IPS-15b (cell line): ENCODE results near the gene JAML.
A peak's percentile ranks its signal among the peaks of the same experiment; 100 is the strongest.

Experiments
- H3K27me3 ChIP-seq: one replicate; pipeline ENCODE4 v1.6.1; 2013; ENCODE audit warnings: low read length; ENCODE audit not compliant: control insufficient read depth, insufficient read depth
- H3K36me3 ChIP-seq: one replicate; pipeline ENCODE4 v1.6.1; 2013; ENCODE audit warnings: low read length; ENCODE audit not compliant: control insufficient read depth, insufficient read depth
- H3K4me1 ChIP-seq: one replicate; pipeline ENCODE4 v1.6.1; 2013; ENCODE audit warnings: mild to moderate bottlenecking, low read length; ENCODE audit not compliant: control insufficient read depth, insufficient read depth
- H3K4me3 ChIP-seq: one replicate; pipeline ENCODE4 v1.5.1; 2013; ENCODE audit warnings: low read depth, low read length
- H3K9ac ChIP-seq: one replicate; pipeline ENCODE4 v1.6.1; 2013; ENCODE audit warnings: low read depth, mild to moderate bottlenecking, low read length
- H3K9me3 ChIP-seq: one replicate; pipeline ENCODE4 v1.6.1; 2013; ENCODE audit warnings: mild to moderate bottlenecking, low read length; ENCODE audit not compliant: control insufficient read depth, insufficient read depth

JAML gene

DNA sequence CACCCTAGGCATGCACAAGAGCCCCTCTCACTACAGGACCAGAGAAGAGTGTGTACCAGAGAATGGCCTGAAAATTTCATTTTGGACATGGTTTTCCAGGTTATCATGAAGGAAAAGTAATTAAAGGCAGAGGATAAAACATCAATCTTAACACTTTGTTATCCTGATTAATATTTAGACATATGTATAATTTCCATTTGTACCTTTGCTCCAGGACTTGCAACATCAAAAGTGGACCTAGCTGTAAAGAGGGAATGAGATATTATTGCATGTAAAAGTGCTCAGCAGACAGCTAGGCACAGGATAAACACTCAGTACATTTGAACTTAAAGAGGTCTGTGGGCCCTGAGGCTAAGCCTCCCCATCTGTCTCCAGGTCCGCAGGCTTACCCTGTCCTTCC is 70.2 kb downstream of the JAML start:
- no peaks in the 10 kb centered on the region for H3K36me3 ChIP-seq
- no peaks in the 10 kb centered on the region for H3K9me3 ChIP-seq
- peaks cover 32% of the 10 kb centered on the region for H3K4me1 ChIP-seq
- H3K27me3 ChIP-seq = peaks cover 93% of the 10 kb centered on the region
- H3K9ac ChIP-seq = no peak overlapping the region
- peak overlapping the region; percentile 27 for H3K4me3 ChIP-seq

DNA sequence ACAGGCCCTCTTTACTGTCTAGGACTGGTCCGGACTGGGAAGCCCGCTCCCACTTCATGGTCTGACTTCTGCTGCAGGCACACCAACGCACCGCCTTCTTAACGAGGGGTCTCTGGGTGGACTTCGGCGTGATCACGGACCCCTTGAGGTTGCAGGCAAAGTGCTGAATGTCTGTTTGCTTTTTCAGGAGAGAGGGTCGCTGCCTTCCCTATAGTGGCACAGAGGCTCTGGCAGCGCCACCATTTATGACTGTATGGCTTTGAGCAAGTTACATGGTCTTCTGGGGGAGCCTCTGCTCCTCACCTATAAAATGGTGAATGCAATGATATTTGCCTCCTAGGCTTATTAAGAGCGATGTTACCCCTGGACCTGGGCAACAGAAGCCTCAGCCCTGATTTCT is 70.8 kb downstream of the JAML start:
- H3K4me3 ChIP-seq = peak overlapping the region; percentile 80
- peaks cover 93% of the 10 kb centered on the region for H3K27me3 ChIP-seq
- peaks cover 32% of the 10 kb centered on the region for H3K4me1 ChIP-seq
- H3K36me3 ChIP-seq = no peaks in the 10 kb centered on the region
- H3K9me3 ChIP-seq = no peaks in the 10 kb centered on the region
- H3K9ac ChIP-seq = no peak overlapping the region

DNA sequence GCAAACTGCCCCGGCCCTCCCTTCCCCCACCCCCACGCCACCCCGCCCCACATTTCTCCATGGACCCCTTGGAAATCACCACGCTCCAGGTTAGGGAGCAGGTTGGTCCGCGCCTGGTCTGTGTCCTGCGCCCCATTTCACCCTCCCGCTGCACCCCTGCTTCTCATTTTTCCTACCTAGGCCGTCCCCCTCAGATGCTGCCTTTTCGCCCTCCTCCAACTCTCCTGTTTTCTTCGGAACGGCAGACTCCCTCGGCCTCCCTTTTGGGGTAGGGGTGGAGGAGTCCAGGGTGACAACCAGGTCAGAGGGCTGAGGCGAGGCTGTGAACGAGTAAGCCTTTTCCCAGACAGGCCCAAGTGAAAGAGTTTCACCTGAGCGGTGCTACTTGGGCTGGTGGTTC is 71.3 kb downstream of the JAML start:
- H3K4me3 ChIP-seq = peak overlapping the region; percentile 80
- H3K9ac ChIP-seq = no peak overlapping the region
- peaks cover 93% of the 10 kb centered on the region for H3K27me3 ChIP-seq
- peaks cover 32% of the 10 kb centered on the region for H3K4me1 ChIP-seq
- no peaks in the 10 kb centered on the region for H3K9me3 ChIP-seq
- no peaks in the 10 kb centered on the region for H3K36me3 ChIP-seq

DNA sequence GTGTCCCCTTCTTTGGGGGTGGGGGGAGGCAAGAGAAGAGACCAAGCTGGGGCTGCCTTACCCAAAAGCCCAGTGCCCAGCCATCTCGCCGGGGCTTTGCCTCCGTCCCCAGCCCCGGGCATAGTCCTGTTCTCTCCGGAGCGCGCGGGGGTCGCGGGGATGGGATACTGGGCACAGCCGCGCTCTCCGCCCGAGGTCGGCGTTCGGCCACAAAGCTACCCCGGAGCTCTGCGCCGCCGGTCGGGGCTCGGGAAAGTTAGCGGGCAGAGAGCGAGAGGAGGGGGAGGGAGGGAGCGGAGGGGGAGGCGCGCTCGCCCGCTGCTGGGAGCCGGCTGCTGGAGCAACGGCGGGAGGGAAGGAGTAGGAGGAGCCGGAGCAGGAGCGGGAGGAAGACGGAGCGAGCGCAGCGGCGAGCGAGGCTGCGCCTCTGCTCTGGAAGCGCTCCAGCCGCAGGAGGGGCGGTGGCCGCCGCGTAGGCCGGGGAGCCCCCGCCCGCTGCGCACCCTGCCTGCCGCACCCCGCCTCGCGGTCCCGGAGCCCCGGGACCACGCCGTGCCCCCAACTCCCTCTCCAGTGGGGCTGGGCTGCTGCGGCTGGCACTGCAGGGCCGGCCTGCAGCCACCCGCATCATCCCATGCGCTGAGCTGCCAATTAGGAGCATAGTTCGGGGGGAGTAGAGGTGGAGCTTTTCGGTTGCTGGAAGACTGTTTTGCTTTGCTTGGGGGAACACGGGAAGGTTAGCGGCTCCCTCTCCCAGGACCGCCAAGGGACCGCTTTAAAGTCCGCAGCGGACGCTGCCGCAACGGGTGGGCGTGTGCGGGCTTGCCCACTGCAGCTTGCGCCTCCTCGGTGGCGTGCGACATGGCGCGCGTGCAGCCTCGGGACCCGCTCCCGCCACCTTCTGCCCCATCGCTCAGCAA is 72.0 kb downstream of the JAML start, which contains the start of gene SCN4B:
TSS of gene SCN4B (minus strand) at position 272 of the 920 bp plus-strand sequence. CDS start at position 122, 150 bp downstream.
- Histone ChIP-seq H3K4me1 (peaks cover 32% of the 10 kb centered on the region), H3K27me3 (peaks cover 93% of the 10 kb centered on the region), H3K9ac (no peak within 1 kb of the TSS), H3K4me3 (peak within 1 kb of the TSS; percentile 80), H3K36me3 (no peaks in the 10 kb centered on the region), H3K9me3 (no peaks in the 10 kb centered on the region)

DNA sequence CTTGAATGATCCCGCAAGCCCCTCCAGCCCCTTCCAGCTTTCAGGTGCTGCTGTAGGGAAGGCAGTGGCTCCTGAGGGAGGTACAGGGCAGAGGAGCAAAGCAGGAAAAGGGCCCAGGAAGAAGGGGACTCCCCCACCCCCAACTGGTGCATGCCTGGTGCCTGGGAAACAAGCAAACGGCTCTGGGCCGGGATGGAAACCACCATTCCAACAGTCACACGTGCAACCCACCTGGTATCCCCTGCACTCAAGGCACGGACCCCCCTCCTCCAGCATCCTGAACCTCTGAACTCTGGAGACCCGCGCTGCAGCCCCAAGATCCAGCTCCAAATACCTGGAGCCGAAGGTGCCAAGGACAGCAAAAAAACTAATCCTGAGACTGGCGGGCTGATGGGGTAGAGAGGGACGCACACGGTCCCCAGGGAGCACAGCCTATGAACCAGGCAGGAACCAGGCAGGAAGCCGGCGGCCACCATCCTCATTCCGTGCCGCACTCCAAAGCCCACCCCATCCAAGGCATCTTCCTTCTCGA is 72.7 kb downstream of the JAML start:
- H3K4me1 ChIP-seq = peaks cover 37% of the 10 kb centered on the region
- H3K27me3 ChIP-seq = peaks cover 93% of the 10 kb centered on the region
- H3K9ac ChIP-seq = no peak overlapping the region
- peak overlapping the region; percentile 80 for H3K4me3 ChIP-seq
- no peaks in the 10 kb centered on the region for H3K9me3 ChIP-seq
- H3K36me3 ChIP-seq = no peaks in the 10 kb centered on the region

DNA sequence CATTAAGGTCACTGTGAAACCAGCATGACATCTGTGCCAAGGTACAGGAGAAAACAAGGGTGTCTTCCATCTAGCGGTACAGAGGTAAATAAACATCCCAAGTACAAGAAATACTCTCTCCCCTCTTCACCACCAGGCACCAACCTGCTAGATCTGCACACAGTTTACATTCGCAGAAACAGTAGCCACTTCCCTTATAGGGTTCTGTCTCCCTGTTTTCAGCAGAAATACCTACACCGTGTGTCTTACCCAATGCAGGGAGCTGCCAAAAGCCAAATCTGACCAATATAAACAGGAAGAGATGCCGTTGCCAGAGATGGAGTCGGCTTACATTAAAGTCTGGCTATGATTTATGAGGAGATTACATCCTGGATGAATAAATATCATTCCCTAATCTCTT is 73.4 kb downstream of the JAML start:
- Histone ChIP-seq H3K4me3 (peak overlapping the region; percentile 80), H3K4me1 (peaks cover 38% of the 10 kb centered on the region), H3K9me3 (no peaks in the 10 kb centered on the region), H3K9ac (no peak overlapping the region), H3K36me3 (no peaks in the 10 kb centered on the region), H3K27me3 (peaks cover 93% of the 10 kb centered on the region)

DNA sequence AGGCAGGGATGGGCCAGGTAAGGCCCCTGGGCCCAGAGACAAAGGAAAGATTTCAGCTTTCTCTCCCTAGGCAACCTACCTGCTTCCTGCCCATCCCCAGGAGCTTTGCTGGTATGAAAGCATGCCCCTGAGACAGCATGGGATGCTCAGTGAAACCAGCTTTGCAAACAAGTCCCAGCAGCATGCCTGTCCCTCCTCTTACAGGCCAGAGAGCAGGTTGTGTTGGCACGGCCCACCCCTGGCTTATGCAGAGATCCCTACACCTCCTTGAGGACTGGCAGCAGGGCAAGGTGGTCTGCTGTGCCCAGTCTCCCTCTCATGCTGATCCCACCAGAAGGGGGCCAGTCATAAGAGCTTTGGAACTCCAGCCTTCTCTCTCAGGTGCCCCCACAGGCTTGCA is 75.3 kb downstream of the JAML start:
- peaks cover 21% of the 10 kb centered on the region for H3K4me1 ChIP-seq
- H3K27me3 ChIP-seq = peaks cover 84% of the 10 kb centered on the region
- no peaks in the 10 kb centered on the region for H3K36me3 ChIP-seq
- no peak overlapping the region for H3K9ac ChIP-seq
- H3K9me3 ChIP-seq = no peaks in the 10 kb centered on the region
- H3K4me3 ChIP-seq = no peak overlapping the region

DNA sequence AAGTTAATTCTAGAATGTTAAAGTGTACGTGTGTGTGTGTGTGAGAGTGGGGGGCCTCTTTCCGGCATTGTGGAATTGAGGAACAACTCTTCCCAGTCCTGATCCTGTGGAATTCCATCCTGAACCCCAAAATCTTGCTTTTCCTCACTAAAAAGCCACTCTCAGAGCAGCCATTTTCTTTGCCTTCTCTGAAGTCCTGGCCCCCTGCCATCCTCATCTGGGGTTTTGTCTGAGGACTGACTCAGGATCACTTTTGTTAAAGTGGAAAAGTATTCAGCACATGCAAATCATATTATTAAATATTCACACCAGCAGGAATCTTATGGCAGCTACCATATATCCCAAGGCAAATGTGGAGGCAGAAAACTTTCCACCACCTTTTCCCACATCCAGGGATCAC is 76.0 kb downstream of the JAML start:
- Histone ChIP-seq H3K9me3 (no peaks in the 10 kb centered on the region), H3K4me1 (peaks cover 15% of the 10 kb centered on the region), H3K9ac (no peak overlapping the region), H3K27me3 (peaks cover 84% of the 10 kb centered on the region), H3K4me3 (no peak overlapping the region), H3K36me3 (no peaks in the 10 kb centered on the region)

DNA sequence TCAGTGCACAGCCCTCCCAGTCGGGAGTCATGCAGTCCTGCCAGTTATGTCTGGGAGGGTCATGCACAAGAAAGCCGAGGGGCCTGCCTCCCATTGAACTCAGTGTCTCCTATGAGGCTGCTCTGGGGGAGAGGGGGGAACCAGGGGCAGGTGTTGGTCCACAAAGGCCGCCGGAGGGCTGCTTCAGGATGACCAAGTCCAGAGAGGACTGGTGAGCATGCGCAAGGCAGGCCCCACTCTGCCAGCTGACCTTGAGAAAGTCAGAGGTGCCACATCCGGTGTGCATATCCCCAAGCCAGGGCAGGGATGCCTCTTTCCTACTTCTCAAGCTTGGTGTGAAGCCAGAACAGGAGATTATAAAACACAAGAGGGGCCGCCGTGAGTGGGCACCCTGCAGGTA is 76.6 kb downstream of the JAML start:
- Histone ChIP-seq H3K9me3 (no peaks in the 10 kb centered on the region), H3K4me3 (no peak overlapping the region), H3K27me3 (peaks cover 85% of the 10 kb centered on the region), H3K4me1 (peaks cover 12% of the 10 kb centered on the region), H3K36me3 (no peaks in the 10 kb centered on the region), H3K9ac (no peak overlapping the region)

DNA sequence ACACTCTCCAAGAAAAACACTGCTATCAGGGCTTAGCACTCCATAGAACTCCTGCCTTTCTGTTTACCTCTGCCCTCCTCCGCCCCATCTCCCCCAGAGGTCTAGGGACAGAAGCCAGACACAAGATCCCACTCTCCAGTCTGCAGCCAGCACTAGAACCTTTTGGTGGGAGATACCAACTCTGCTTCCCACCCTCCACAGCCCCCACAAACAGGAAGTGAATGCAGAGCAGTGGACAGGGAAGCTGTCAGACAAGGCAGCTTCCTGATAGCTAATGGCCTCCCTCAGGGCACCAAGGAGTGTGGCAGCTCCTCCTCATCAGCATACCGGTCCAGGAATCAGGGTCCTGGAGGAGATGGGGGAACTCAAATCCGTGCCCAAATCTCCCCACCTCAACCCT is 77.3 kb downstream of the JAML start:
- Histone ChIP-seq H3K9me3 (no peaks in the 10 kb centered on the region), H3K27me3 (peaks cover 88% of the 10 kb centered on the region), H3K4me1 (peaks cover 12% of the 10 kb centered on the region), H3K36me3 (no peaks in the 10 kb centered on the region), H3K9ac (no peak overlapping the region), H3K4me3 (no peak overlapping the region)

DNA sequence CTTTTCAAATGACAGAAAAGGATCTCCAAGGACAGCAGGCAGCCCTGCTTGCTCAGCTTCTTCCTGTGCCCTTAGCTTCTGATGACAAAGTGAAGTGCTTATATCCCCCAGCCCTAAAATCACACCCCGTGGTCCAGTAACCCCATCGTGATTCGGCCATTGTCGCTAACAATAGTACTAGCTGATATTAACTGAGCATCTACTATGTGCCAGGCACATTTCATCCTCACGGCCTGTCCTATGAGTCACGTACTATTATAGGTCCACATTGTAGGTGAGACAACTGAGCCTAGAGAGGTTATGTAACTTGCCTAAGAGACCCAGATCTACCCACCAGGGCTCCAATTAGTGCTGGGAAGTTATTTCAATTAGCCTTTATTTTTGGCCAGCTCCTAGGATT is 78.3 kb downstream of the JAML start:
- peak overlapping the region; percentile 59 for H3K4me3 ChIP-seq
- H3K27me3 ChIP-seq = peaks cover 88% of the 10 kb centered on the region
- H3K36me3 ChIP-seq = no peaks in the 10 kb centered on the region
- no peaks in the 10 kb centered on the region for H3K9me3 ChIP-seq
- no peak overlapping the region for H3K9ac ChIP-seq
- peaks cover 12% of the 10 kb centered on the region for H3K4me1 ChIP-seq
